CD4-positive, alpha-beta T cell treated with Interleukin-17A for 4 hours (primary cell): ENCODE measurements around the gene ANKRD17.

ENCODE experiments used
- DNase-seq: peaks from one replicate; pipeline ENCODE4 v3.0.0-alpha.2; 2020; ENCODE audit warnings: mixed read lengths

ANKRD17 gene

DNA sequence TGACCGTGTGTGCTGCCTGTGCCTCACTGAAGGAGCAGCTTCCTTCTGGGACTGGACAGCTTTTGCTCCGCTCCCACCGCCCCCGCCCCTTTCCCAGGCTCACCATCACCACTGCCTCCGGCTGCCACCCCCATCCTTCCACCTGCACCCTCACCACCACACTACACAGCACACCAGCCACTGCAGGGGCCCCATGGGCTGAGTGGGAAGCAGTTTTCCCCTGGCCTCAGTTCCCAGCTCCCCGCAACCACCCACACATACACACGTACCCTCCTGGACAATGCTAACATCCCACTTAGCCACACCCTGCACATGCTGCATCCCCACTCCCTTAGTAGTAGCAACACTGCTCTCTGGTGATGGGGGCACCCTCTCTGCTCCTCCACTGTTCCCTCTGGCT is 159.5 kb downstream of the ANKRD17 start:
- DNase-seq: no peak

- no peak for DNase-seq
Observed at GRCh38 chr4:73098713-73099112, 159.9 kb downstream of the ANKRD17 start.

DNA sequence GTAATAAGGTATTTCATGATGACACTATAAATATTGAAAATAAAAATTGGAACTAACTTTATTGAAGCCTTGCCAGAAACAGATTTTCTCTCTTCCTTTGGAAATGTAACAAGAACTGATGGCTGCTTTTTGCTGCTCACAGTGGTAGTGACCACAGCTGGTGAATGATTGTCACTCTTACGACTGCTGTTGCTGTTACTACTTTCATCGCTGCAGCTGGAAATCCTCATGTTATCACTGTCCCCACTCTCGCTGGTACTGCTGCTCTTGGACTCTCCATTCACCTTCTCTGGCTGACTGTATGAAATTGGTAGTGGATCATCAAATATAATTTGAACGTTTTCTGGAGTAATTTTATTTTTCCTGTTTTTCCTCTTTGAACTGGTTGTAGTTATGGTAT is 160.6 kb downstream of the ANKRD17 start:
- DNase-seq: no peak

DNA sequence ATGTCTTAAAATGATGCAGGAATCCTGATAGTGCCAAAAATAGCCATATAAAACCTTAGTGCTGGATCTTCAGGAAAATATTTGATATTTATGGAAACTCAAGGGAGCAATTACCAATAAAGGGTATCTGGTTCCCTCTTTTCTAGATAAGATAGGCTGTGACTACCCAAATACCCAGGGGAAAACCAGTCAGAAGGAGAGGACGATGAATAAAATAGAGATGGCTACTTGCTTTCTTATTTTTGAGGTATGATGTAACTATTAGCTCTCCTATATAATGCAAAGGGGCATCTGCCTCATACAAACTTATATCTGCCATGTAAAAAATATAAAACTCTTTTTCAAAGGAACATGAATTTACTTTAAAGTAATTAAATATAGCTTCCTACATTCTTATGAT is 165.7 kb downstream of the ANKRD17 start:
- DNase-seq: no peak

DNA sequence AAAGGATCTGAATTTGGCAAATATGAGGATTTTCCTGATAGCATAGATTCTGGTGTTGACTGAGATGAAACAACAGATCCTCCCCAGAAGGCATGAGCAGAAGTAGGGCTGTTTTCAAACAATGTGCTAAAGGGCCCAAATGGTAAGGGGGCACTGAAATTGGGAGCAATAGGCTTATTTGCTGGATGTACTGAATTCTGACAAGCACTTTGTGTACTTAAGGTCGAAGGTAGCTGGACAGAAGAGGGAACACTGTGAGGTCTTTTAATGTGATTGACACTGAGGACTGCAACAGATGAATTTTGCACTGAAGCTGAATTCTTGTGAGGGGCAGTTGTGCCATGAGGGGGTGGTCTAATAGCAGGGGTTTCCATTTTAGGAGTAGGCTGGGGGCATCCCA is 167.9 kb downstream of the ANKRD17 start:
- no peak for DNase-seq

- DNase-seq: no peak
Observed at GRCh38 chr4:73087871-73088270, 170.7 kb downstream of the ANKRD17 start.

GRCh38 chr4:73086095-73086868 is 172.3 kb downstream of the ANKRD17 start:
- no peak for DNase-seq

DNA sequence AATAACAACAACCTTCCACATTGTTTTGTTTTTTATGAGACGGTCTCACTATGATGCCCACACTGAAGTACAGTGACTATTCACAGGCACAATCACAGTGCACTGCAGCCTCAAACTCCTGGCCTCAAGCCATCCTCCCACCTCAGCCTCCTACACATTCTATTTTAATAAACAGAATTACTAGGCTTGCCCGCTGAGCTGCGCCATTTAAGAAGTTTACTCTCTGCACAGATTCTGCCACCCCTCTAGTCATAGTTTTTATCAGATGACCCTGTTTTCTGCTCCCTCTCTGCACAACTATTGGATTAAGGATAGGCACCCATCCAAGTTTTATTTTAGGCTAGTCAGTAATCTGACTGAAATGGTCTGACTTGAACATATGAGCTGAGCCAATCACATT is 177.8 kb downstream of the ANKRD17 start:
- DNase-seq: no peak

DNA sequence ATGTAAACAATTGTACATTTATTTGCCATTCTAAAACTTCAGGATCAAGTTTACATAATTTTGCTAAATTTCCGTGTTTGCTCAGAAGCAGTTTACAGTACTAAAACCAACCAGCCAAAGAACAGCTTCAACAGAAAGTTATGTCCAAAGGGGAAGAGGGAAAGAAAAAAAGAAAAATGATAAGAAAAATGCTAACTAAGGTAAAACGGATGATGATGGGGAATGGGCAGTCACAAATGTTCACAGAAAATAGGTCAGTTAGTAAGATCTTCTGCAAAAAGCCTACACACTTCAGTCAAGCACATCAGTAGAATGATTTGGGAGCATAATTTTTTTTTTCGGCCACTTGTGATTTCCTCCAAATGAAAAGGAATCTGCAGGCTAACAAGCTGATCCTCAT is 182.8 kb downstream of the ANKRD17 start:
- no peak for DNase-seq

DNA sequence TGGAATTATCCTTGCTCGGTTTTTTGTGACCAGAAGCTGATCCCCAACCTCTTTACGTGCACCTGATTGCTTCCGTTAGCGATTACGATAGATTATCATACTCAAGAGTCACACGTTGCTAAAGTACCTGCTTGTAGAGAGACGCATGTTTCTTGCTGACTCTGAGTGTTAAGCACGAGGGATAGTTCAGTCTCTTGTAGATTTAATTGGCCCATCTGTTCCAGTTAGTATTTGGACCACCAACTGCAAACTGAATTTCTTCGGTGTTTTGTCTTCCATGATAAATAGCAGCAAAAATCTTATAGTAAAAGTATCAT is 188.6 kb downstream of the ANKRD17 start:
- DNase-seq: no peak

- DNase-seq: peak; percentile 94
Observed at GRCh38 chr4:73069338-73070073, 189.1 kb downstream of the ANKRD17 start, which contains the start of gene COX18. TSS of gene COX18 (minus strand) at chr4:73069716. CDS start at chr4:73069649, 67 bp downstream.

- no peak for DNase-seq
Observed at GRCh38 chr4:73068491-73069337, 189.9 kb downstream of the ANKRD17 start.

DNA sequence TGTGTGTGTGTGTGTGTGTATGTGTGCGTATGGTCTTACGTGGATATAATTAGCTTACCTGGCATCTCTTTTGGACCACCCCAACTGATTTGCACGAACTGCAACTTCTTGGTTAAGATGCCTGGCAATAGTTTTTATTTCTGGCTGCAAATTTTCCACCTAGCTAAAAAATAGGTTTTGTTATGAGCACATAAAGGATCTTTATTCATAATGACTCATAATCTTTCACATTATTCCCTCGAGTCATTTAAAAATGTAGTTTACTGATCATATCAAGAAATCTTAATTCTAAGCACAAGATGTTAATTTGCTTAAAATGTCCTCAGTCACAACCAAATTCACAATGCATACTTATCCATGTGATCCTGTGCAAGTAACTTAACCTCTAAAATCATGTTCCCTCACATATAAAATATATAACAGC is 190.6 kb downstream of the ANKRD17 start:
- DNase-seq: no peak

GRCh38 chr4:73066928-73067327 is 191.7 kb downstream of the ANKRD17 start:
- no peak for DNase-seq

DNA sequence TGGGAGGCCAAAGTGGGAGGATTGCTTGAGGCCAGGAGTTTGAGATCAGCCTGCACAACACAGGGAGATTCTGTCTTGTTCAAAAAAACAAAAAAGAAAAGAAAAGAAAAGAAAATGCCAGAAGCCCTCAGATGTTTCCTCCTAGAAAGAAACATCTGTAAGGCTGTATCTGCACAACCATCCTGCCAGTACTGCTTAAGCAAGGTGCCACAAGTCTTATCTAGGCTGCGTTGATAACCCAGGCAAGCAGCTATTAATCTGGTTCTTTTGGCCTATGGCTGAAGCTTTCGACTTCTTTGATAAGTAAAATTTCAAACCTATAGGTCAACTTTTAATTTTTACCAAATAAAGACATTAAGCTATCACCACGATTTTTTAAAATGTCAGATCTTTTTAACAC is 192.2 kb downstream of the ANKRD17 start:
- no peak for DNase-seq

- DNase-seq: no peak
Observed at GRCh38 chr4:73064536-73064935, 194.1 kb downstream of the ANKRD17 start.

DNA sequence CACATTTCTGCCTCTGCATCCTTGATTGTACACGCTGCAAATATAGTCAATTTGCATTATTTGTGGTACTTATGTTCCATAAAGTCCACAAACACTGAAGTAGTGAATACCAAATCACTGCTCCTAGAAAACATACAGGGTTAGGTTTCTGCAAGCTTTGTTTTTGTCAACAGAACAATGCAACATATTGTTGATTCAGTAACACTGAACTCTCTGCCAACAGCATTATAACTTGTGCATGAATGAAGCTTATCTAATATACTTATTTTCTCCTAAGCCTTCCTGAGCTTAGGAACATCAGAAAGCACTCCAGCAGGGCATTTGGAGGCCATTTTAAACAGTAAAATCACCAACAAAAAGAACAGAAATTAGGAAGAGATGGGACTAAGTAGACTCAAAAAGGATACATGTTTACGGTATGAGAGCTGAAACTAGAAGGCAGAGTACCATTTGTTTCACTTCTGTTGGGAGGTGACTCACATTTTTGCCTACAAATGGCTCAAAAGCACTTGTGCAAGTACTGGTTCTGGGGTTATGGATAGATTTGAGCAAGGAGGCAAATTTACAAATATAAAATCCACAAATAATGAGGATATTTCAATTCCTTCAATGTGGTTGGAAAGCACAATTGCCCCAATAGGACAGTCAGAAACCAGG is 203.2 kb downstream of the ANKRD17 start:
- no peak for DNase-seq

- no peak for DNase-seq
Observed at GRCh38 chr4:73053974-73054480, 204.6 kb downstream of the ANKRD17 start.

GRCh38 chr4:73053076-73053475 is 205.5 kb downstream of the ANKRD17 start:
- no peak for DNase-seq

DNA sequence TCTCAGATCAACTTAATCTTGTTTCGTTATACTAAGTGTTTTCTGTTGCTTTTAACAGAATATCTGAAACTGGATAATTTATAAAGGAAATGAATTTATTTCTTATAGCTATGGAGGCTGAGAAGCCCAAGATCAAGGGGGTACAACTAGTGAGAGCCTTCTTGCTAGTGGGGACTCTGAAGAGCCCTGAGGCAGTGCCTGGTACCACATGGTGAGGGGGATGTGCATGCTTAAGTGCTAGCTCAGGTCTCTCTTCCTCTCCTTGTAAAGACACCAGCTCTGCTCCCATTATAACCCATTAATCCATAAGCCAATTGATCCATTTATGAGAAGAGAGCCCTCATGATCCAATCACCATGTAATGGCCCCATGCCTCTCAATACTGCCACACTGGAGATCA is 207.0 kb downstream of the ANKRD17 start:
- no peak for DNase-seq

DNA sequence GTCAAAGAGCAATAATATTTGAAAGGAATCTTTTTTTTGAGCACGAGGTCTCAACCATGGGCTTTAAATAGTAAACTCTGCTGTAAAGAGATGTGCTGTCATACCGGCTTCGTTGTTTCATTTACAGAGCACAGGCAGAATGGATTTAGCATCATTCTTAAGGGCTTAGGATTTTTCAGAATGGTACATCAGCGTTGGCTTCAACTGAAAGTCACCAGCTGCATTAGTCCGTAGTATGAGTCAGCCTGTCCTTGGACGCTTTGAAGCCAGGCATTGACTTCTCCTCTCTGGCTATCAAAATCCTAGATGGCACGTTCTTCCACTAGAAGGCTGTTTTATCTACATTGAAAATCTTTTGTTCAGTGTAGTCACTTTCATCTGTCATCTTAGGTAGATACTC is 212.7 kb downstream of the ANKRD17 start:
- no peak for DNase-seq

GRCh38 chr4:73037057-73037456 is 221.5 kb downstream of the ANKRD17 start:
- DNase-seq: no peak

GRCh38 chr4:73036123-73036522 is 222.5 kb downstream of the ANKRD17 start:
- DNase-seq: no peak
